ENCODE measurements around the gene SP7. TPM values are rescaled to one million over a fixed set of nuclear protein-coding genes. Genes with fewer than 3 reads are reported as not detected.

Gene SP7
- total and polyA plus RNA-seq, 10 of the 15 experiments (the other 5 are each of a cell fraction or from before 2014, with no cell fraction given): 0.05 to 0.11 TPM; not detected in 8

DNA sequence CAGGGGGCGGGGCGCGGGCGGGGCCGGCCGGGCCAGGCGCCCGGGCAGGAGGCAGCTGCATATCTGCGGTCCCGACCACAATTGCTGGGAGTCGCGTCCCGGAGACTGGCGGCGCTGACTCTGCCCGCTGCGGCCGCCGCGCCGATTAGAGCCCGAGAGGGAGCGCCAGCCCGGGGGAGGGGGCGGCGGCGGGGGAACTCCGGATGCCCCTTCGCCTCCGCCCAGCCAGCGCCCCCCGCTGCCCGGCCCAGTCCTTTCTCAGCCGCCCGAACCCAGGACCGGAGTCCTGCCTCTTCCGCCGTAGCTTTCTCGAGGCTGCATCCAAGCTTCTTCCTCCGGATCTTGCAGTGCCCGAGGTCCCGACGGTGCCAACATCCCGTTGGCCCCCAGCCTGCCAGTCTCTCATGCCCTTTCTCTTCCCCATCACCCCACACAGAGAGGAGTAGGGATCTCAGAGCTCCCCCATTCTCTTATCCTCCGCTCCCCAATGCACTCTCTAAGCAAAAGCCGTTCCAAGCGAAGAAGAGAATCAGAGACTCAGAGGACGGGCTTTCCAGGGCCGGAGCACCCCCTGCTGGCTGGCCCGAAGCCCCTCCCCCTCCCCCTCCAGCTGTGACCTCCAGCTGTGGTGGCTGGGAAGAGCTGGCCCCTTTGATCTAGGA lies 8.8 kb upstream of the SP7 start (continued):
- TF ChIP-seq HDAC2 (IDR thresholded peaks at IDR 0.05) (no peak), RFX5 (IDR thresholded peaks at IDR 0.05; ENCODE audit: low read depth, low read length) (no peak), BCL11A (IDR thresholded peaks at IDR 0.05; ENCODE audit: low read depth, low read length) (no peak), ZNF384 (IDR thresholded peaks at IDR 0.05; ENCODE audit: borderline replicate concordance, low read depth, low read length) (no peak), CREB1 (IDR thresholded peaks at IDR 0.05; ENCODE audit: low read depth) (no peak), TCF3 (IDR thresholded peaks at IDR 0.05; ENCODE audit: borderline replicate concordance, insufficient read depth, low read depth, low read length) (peak; percentile 89; the same call in 1 of the 2 replicates), NBN (IDR thresholded peaks at IDR 0.05) (peak; percentile 75; the same call in 1 of the 2 replicates), SIX5 (IDR thresholded peaks at IDR 0.05; ENCODE audit: low read depth, low read length, severe bottlenecking) (no peak), STAT1 (conservative IDR thresholded peaks at IDR 0.05) (no peak), ZSCAN29 (IDR thresholded peaks at IDR 0.05) (no peak)
- TF ChIP-seq, protein P1, sequence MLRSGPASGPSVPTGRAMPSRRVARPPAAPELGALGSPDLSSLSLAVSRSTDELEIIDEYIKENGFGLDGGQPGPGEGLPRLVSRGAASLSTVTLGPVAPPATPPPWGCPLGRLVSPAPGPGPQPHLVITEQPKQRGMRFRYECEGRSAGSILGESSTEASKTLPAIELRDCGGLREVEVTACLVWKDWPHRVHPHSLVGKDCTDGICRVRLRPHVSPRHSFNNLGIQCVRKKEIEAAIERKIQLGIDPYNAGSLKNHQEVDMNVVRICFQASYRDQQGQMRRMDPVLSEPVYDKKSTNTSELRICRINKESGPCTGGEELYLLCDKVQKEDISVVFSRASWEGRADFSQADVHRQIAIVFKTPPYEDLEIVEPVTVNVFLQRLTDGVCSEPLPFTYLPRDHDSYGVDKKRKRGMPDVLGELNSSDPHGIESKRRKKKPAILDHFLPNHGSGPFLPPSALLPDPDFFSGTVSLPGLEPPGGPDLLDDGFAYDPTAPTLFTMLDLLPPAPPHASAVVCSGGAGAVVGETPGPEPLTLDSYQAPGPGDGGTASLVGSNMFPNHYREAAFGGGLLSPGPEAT (IDR thresholded peaks at IDR 0.05; ENCODE audit: low read depth): no peak
- TF ChIP-seq, protein P2, sequence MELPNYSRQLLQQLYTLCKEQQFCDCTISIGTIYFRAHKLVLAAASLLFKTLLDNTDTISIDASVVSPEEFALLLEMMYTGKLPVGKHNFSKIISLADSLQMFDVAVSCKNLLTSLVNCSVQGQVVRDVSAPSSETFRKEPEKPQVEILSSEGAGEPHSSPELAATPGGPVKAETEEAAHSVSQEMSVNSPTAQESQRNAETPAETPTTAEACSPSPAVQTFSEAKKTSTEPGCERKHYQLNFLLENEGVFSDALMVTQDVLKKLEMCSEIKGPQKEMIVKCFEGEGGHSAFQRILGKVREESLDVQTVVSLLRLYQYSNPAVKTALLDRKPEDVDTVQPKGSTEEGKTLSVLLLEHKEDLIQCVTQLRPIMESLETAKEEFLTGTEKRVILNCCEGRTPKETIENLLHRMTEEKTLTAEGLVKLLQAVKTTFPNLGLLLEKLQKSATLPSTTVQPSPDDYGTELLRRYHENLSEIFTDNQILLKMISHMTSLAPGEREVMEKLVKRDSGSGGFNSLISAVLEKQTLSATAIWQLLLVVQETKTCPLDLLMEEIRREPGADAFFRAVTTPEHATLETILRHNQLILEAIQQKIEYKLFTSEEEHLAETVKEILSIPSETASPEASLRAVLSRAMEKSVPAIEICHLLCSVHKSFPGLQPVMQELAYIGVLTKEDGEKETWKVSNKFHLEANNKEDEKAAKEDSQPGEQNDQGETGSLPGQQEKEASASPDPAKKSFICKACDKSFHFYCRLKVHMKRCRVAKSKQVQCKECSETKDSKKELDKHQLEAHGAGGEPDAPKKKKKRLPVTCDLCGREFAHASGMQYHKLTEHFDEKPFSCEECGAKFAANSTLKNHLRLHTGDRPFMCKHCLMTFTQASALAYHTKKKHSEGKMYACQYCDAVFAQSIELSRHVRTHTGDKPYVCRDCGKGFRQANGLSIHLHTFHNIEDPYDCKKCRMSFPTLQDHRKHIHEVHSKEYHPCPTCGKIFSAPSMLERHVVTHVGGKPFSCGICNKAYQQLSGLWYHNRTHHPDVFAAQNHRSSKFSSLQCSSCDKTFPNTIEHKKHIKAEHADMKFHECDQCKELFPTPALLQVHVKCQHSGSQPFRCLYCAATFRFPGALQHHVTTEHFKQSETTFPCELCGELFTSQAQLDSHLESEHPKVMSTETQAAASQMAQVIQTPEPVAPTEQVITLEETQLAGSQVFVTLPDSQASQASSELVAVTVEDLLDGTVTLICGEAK (IDR thresholded peaks at IDR 0.05; ENCODE audit: borderline replicate concordance): no peak; the same call in 1 of the 2 replicates
- TF ChIP-seq, protein P3, sequence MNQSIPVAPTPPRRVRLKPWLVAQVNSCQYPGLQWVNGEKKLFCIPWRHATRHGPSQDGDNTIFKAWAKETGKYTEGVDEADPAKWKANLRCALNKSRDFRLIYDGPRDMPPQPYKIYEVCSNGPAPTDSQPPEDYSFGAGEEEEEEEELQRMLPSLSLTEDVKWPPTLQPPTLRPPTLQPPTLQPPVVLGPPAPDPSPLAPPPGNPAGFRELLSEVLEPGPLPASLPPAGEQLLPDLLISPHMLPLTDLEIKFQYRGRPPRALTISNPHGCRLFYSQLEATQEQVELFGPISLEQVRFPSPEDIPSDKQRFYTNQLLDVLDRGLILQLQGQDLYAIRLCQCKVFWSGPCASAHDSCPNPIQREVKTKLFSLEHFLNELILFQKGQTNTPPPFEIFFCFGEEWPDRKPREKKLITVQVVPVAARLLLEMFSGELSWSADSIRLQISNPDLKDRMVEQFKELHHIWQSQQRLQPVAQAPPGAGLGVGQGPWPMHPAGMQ (IDR thresholded peaks at IDR 0.05; ENCODE audit: borderline replicate concordance): no peak
- TF ChIP-seq, protein P4, sequence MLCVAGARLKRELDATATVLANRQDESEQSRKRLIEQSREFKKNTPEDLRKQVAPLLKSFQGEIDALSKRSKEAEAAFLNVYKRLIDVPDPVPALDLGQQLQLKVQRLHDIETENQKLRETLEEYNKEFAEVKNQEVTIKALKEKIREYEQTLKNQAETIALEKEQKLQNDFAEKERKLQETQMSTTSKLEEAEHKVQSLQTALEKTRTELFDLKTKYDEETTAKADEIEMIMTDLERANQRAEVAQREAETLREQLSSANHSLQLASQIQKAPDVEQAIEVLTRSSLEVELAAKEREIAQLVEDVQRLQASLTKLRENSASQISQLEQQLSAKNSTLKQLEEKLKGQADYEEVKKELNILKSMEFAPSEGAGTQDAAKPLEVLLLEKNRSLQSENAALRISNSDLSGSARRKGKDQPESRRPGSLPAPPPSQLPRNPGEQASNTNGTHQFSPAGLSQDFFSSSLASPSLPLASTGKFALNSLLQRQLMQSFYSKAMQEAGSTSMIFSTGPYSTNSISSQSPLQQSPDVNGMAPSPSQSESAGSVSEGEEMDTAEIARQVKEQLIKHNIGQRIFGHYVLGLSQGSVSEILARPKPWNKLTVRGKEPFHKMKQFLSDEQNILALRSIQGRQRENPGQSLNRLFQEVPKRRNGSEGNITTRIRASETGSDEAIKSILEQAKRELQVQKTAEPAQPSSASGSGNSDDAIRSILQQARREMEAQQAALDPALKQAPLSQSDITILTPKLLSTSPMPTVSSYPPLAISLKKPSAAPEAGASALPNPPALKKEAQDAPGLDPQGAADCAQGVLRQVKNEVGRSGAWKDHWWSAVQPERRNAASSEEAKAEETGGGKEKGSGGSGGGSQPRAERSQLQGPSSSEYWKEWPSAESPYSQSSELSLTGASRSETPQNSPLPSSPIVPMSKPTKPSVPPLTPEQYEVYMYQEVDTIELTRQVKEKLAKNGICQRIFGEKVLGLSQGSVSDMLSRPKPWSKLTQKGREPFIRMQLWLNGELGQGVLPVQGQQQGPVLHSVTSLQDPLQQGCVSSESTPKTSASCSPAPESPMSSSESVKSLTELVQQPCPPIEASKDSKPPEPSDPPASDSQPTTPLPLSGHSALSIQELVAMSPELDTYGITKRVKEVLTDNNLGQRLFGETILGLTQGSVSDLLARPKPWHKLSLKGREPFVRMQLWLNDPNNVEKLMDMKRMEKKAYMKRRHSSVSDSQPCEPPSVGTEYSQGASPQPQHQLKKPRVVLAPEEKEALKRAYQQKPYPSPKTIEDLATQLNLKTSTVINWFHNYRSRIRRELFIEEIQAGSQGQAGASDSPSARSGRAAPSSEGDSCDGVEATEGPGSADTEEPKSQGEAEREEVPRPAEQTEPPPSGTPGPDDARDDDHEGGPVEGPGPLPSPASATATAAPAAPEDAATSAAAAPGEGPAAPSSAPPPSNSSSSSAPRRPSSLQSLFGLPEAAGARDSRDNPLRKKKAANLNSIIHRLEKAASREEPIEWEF (IDR thresholded peaks at IDR 0.05; ENCODE audit: insufficient replicate concordance, low read depth, low read length): no peak
- TF ChIP-seq, protein P5, sequence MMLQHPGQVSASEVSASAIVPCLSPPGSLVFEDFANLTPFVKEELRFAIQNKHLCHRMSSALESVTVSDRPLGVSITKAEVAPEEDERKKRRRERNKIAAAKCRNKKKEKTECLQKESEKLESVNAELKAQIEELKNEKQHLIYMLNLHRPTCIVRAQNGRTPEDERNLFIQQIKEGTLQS (IDR thresholded peaks at IDR 0.05; ENCODE audit: borderline replicate concordance, extremely low read depth, low read depth, low read length): no peak
